Effector CD4-positive, alpha-beta T cell (primary cell): ENCODE measurements around the gene LRP1B.

Source experiments
- DNase-seq: peaks from one replicate; pipeline ENCODE4 v3.0.0-alpha.2; 2020

The LRP1B gene

GRCh38 chr2:141499123-141499522, 631.7 kb downstream of the LRP1B start:
- no peak for DNase-seq

GRCh38 chr2:141498561-141498960, 632.3 kb downstream of the LRP1B start:
- no peak for DNase-seq

- DNase-seq, result no peak
Measured at GRCh38 chr2:141497272-141497671, 633.5 kb downstream of the LRP1B start.

- DNase-seq, result no peak
Measured at GRCh38 chr2:141496810-141497209, 634.0 kb downstream of the LRP1B start.

GRCh38 chr2:141493936-141494335, 636.9 kb downstream of the LRP1B start:
- no peak for DNase-seq

DNA sequence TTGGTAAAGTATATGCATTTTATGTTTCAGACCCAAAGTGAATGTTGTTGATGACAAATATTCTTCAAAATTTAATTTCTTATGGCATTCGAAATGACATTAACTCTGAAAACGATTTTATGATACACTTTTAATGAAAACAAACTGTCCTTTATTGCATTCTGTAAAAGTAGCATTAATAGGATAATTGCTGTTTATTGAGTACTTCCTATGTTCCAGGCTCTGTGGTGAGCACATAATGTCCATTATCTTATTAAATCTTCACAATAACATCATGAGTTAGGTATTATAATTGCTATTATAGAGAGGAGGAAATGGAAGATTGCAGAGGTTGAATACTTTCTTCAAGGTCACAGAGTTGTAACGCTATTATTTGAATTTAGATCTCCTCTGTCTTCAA, 638.0 kb downstream of the LRP1B start:
- DNase-seq, result no peak

DNA sequence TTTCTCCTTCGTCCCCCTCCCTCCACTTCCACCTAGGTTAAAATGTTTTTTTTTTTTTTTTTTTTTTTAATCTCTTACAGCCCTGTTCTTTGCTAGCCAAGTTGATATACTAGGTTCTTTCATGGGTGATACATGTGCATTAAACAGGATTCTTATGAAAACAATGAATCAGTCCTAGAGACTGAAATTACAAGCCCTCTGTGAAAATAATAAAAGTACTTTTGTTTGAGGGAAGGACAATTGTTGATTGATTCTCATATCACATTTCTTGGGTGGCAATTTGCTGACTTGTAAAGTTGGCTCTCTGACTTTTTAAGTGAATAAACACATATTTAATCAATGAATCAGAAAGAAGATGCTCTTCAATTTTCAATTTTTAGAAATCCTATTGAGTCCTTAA, 639.9 kb downstream of the LRP1B start:
- DNase-seq, result no peak

DNA sequence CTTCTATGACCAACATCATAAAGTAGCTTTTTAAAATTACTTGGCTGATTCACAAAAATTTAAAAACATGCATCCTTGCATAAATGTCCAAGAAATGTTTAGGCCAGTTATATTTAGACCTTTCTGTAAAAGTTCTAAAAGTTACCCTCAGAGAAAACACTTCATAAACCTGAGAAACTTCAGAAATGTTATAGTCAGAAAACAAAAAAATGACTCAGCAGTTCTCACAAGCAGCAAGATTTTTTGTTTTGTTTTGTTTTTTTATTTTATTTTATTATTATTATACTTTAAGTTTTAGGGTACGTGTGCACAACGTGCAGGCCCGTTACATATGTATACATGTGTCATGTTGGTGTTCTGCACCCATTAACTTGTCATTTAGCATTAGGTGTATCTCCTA, 648.1 kb downstream of the LRP1B start:
- DNase-seq, result no peak

GRCh38 chr2:141475801-141476200, 655.0 kb downstream of the LRP1B start:
- DNase-seq, result no peak

DNA sequence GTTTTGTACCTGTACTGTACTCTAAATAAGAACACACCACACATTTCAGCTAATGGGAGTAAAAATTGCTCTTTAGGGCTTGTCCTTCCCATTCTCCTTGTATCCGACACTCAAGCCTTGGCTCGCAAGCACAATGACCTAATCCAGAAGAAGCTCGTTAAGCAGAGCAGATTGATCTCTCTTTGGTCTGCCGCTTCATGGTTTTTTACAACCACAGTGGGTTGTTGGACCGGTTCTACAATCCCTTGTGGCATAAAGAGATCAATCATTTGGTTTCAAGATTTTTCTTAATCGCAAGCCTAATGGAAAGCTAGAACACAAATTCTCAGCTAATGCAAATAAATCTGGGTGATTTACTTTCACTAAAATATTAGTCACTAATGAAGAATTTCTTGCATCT, 662.1 kb downstream of the LRP1B start:
- DNase-seq, result no peak

GRCh38 chr2:141467331-141467730, 663.5 kb downstream of the LRP1B start:
- DNase-seq, result no peak

DNA sequence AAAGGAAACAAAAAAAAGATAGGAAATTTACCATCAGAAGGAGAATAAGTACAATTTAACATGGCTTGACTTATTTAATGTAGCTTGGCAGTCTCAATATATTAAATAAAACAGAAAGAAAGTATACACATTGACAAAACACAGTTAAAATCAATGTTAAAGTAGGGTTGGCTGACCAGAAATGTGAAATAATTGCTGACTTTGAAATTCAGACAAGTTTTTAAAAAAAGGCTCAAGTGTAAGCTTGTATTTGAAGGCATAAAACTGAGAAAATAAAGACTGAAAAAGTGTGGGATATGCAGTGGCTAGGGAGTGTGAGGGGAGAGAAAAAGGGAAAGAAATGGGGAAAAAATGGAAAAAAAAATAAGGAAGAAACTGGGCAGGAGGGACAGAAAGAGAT, 665.8 kb downstream of the LRP1B start:
- no peak for DNase-seq

GRCh38 chr2:141458351-141458750, 672.5 kb downstream of the LRP1B start:
- DNase-seq, result no peak

DNA sequence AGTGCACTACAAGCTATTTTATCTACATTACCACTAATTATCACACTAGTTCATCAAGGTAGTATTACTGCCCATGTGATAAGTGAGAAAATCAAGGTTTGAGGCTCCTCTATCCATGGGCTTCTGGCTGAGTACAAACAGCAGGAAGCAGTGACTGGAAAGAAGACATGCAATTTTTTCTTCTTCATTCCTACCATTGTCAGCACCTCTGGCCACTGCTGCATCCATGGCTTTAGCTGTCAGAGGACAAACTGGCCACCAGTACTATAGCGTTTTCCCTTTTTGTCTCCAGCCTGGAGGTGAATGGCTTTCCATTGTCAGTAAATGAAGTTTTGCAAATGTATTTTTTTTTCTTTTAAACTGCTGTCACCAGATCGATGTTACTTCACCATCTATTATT, 674.9 kb downstream of the LRP1B start:
- DNase-seq, result no peak

DNA sequence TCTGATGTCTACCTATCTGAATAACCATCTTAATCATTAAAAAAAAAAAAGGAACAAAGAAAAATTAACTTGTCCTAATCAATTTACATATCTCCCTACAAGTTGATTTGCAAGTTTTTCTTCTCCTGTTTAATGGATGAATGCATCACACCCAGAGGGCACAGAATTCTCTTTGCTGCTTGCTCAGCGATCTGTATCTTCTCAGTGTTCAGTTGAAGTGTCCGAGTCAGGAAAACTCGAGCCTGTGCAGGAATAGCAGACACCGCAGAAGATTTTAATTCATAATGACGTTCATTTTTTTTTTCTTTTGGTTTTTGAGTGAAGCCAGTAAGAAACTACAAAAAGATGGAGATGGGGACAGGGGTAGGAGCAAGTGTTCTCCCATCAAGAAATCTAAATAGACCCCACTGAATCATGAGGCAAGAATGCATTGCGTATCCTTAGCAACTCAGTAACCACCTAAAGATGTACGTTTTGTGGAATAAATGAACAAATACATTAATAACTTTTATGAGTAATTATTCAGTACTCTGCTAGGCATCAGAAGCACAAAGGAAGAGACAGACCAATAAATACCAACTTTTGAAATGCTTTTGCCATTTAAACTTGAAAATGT, 675.5 kb downstream of the LRP1B start:
- DNase-seq, result no peak

- no peak for DNase-seq
Measured at GRCh38 chr2:141440072-141440635, 690.7 kb downstream of the LRP1B start.

DNA sequence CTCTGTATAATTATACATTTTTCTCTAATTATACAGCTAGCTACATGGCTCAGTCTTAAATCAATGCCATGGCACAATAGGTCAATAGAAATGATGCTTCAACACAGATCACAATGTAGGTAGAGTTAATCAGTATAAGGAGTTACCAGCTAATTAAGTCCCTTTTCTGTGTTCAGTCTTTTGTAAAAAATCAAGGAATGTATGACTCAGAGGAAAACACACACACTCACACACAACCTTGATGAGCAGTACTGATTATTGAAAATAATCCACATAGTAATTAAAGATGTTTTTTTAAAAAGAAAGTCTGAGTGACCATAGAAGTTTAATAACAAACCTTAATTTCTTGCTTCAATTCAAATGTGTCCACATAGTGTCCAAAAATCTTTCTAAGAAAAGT, 691.3 kb downstream of the LRP1B start:
- no peak for DNase-seq

- DNase-seq, result no peak
Measured at GRCh38 chr2:141438536-141438935, 692.3 kb downstream of the LRP1B start.

DNA sequence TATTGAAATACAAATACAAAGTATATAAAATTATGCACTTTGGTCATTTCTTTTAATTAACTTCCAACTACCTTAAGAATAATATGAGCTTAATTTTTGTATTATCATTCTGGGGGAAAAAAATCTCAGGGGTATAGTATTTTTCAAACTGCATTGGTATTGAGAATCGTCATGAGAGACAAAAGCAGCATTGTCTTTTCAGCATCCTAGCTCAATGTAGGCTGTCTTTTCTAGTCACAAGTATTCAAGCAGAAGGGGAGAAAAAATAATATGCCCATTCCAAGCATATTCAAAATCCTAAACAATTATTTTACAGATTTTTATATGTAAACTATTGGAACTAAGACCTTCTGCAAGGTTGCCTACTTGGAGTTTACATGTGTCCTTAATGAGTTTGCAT, 693.3 kb downstream of the LRP1B start:
- no peak for DNase-seq

DNA sequence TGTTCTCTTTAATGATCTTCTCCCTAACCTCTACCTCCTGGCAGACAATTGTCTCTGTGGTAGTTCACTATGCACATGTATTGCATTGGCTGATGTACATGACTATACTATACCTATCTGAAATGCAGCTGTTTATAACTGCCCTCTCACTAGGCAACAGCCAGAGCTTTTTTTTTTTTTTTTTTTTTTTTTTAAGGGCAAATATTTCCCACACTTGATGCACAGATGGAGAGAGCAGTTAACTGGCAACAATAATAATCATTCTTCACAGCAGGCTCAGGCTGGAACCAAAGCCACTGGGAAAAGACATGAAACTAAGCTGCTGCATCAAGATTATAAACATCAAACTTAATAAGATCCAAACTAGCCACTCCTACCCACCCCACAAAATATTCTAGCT, 707.7 kb downstream of the LRP1B start:
- DNase-seq, result no peak

DNA sequence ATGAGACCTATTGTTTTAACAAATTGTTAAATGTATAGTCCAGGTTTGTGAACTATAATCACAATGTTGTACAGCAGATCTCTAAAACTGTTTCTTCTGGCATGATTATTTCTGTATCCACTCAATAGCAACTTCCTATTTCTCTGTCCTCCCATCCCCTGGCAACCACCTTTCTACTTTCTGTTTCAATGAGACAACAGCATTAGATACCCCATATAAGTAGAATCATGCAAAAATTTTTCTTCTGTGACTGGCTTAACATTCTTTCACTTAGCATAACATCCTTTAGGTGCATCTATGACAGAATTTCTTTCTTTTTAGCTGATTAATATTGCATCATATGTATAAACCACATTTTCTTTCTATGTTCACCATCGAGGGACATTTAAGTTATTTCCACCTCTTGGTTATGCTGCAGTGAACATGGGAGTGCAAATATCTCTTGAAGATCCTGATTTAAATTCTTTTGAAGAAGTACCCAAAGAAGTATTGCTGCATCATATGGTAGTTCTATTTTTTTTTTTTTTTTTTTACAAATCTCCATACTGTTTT, 713.5 kb downstream of the LRP1B start:
- DNase-seq, result no peak

GRCh38 chr2:141411419-141411818, 719.4 kb downstream of the LRP1B start:
- DNase-seq, result no peak

DNA sequence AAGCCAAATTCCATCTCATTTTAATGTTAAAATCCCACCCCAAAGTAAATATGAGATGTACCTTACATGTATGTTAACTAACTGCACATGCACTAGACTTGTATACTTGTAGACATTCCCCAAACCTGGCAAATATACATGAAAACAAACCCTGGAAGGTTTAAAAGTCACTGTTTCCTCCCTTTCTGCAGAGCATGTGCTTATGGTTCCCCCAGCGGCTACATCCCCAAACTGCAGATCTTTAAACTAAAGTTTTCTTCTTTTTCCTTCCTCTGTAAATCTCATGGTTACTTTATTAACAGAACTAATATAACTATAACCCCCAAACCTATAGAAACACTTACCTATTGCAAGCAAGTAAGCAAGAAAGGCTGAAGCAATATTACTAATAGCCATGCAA, 731.5 kb downstream of the LRP1B start:
- DNase-seq, result no peak

GRCh38 chr2:141393214-141393545, 737.6 kb downstream of the LRP1B start:
- no peak for DNase-seq
